HFF-Myc (cell line): ENCODE results near the gene MTCH2.
"Not testable (repeated sequence)": the region's sequence is repeated elsewhere in the genome, so short reads cannot be mapped to it uniquely, and the experiment has no call there.

Source experiments
- DNase-seq: peaks from one replicate; pipeline ENCODE4 v3.0.0-alpha.2; 2011; ENCODE audit warnings: low read depth; ENCODE audit errors: extremely low read depth
- H3K4me3 ChIP-seq: replicated peaks from 2 replicates; pipeline ENCODE4 v1.5.1; 2011; ENCODE audit warnings: low read depth, mild to moderate bottlenecking, control low read depth, low read length
- TF ChIP-seq, protein P1 (sequence below): IDR thresholded peaks from 2 replicates; pipeline ENCODE4 v1.5.1; 2012; ENCODE audit warnings: mild to moderate bottlenecking, low read depth, low read length, control low read depth; ENCODE audit errors: missing control alignments

MTCH2 gene

DNA sequence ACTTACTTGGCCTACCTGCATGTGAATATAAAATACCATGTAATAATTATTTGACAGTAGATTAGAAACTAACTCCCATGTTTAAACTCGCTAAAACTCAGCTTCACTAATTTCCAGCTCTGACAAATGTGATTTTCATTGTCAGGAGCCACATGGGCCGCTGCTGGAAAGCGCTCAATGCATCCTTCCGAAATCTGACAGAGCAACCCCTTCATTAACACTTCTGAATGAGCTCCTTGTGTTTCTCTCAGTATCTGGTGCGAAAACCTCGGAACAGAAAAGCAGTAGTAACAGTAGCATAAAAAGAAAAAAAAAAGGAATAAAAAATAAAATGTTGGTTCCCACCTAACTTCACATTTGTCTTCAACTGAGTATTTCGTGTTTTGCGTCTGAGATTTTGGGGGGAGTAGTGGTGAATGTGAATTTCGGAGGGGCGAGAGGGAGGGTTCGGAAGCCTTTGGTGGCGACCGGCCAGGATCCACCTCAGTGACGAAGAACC lies 710 bp downstream of the MTCH2 start:
- no peak for DNase-seq
- TF ChIP-seq, protein P1, sequence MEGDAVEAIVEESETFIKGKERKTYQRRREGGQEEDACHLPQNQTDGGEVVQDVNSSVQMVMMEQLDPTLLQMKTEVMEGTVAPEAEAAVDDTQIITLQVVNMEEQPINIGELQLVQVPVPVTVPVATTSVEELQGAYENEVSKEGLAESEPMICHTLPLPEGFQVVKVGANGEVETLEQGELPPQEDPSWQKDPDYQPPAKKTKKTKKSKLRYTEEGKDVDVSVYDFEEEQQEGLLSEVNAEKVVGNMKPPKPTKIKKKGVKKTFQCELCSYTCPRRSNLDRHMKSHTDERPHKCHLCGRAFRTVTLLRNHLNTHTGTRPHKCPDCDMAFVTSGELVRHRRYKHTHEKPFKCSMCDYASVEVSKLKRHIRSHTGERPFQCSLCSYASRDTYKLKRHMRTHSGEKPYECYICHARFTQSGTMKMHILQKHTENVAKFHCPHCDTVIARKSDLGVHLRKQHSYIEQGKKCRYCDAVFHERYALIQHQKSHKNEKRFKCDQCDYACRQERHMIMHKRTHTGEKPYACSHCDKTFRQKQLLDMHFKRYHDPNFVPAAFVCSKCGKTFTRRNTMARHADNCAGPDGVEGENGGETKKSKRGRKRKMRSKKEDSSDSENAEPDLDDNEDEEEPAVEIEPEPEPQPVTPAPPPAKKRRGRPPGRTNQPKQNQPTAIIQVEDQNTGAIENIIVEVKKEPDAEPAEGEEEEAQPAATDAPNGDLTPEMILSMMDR: no peak
- H3K4me3 ChIP-seq: peak overlapping the region; percentile 75

GRCh38 chr11:47640506-47640905 lies 1.9 kb downstream of the MTCH2 start:
- H3K4me3 ChIP-seq: peak overlapping the region; percentile 75
- not testable (repeated sequence) for DNase-seq

GRCh38 chr11:47636331-47636730 lies 6.0 kb downstream of the MTCH2 start:
- not testable (repeated sequence) for H3K4me3 ChIP-seq, DNase-seq

GRCh38 chr11:47631473-47631872 lies 10.9 kb downstream of the MTCH2 start:
- no peak for DNase-seq
- H3K4me3 ChIP-seq: no peak overlapping the region
- TF ChIP-seq, protein P1: no peak

DNA sequence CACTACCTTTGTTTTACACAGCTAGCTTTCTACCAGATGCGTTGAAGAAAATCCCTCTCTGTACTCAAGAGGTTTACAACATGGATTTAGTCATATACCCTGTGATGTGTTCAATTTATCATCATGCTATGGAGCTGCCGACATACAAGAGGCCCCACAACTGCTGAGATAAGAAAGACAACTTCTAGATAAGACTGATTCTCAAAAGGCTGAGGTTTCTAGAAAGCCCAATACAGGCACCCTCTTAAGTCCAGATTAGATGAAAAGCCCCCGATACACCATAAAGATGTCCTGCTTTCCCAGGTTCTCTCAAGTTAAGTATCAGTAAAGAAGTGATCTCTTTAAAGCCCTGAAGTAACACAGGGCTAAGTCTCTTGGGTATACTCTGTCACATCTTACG lies 14.3 kb downstream of the MTCH2 start:
- no peak overlapping the region for H3K4me3 ChIP-seq
- TF ChIP-seq, protein P1: no peak

DNA sequence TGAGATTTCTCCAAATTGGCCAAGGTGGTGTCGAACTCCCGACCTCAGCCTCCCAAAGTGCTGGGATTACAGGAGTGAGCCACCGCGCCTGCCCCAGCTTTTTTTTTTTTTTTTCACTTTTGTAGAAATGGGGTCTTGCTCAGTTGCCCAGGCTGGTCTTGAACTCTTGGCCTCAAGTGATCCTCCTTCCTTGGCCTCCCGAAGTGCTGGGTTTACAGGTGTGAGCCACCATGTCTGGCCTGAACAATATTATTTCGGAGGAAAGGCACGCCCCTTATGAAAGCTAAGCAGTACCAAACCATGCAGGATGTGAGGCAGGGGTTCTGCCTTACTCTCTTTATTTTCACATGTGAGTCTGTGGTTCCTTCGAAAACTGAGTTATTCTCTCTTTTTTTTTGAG lies 16.1 kb downstream of the MTCH2 start:
- no peak for DNase-seq
- no peak overlapping the region for H3K4me3 ChIP-seq
- TF ChIP-seq, protein P1: no peak

More for the DNA sequence above, 14.3 kb downstream of the MTCH2 start:
- DNase-seq: no peak

DNA sequence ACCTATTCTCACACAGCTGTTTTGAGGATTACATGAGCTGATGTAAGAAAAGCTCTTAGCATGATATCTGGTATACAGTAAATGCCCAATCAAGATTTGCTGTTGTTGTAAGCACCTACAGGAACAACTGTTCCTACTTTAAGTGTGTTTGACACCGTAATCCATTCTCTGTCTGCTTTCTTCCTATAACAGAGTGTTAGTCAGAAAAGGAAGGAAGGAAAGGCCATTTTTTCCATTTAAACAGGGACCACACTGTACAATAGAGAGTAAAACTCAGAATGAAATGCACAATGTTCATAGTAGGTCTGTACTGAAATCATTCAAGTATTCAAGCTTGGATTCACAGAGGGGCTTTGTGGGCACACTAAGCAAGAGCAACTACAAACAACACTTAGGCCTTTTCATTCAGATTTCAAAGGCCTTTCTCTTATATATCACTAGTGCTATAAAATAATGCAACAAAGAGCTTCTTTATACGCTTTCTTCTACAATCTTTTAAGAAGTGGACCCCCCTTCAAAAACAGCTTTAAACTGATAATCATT lies 21.5 kb downstream of the MTCH2 start:
- no peak overlapping the region for H3K4me3 ChIP-seq
- TF ChIP-seq, protein P1: no peak
- no peak for DNase-seq

DNA sequence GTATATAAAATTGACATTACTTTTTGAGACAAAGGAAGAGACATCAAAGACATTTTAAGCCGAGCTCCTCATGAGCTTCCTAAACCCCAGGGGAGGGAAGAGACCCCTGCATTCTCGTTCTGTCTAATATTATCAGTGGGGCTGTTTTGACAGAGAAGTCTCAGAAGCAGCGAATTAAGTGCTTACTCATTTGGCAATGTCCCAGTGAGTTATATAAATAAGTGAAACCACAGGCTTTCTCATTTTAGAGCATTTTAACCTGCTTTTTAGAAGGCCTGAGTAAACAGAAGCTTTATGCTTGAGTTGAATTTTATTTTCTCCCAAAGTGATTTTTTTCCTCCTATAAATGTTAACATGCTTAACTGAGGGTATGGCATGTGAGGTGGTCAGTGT lies 24.9 kb downstream of the MTCH2 start:
- TF ChIP-seq, protein P1: no peak
- no peak for DNase-seq
- H3K4me3 ChIP-seq: no peak overlapping the region
